Stimulated activated CD4-positive, alpha-beta T cell treated with anti-CD3 and anti-CD28 coated beads, TNF-alpha, amount 100 ng/mL, for 24 hours (primary cell): Measurements from ENCODE around the gene SNCA.

Experiments used
- DNase-seq, 3 experiments: peaks; one replicate each; pipeline ENCODE4 v3.0.0-alpha.2; 2020; ENCODE audit warnings: low read depth in 3 of 3

Gene SNCA

GRCh38 chr4:89836897-89837384 is at the start of gene SNCA:
TSS of gene SNCA (minus strand) at chr4:89837161. CDS start at chr4:89835667, 1,494 bp downstream.
- DNase-seq = peak in 2 of 3 experiments; percentile 22 to 44

DNA sequence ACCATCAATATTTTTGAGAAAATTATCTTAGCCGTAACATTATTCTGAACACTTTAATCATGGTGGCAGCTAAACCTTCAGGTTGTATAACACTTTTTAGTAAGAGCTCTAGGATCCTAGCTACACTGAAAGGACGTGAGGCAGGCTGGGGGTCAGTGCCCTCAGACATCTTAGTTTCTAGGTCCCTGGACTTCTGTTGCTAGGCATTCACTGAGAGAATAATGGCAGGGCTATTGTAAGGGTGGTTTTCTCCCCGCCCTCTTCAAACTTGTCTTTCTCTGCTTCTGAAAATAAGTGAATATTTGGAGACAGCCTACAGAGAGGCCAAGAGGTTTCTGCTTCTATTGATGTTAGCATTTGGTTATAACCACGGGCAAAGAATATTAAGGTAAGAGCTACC is 42.3 kb upstream of the SNCA start:
- no peak for DNase-seq

- DNase-seq = no peak
Observed at GRCh38 chr4:89878611-89879010, 41.6 kb upstream of the SNCA start.

- no peak for DNase-seq
Observed at GRCh38 chr4:89876548-89876947, 39.6 kb upstream of the SNCA start.

DNA sequence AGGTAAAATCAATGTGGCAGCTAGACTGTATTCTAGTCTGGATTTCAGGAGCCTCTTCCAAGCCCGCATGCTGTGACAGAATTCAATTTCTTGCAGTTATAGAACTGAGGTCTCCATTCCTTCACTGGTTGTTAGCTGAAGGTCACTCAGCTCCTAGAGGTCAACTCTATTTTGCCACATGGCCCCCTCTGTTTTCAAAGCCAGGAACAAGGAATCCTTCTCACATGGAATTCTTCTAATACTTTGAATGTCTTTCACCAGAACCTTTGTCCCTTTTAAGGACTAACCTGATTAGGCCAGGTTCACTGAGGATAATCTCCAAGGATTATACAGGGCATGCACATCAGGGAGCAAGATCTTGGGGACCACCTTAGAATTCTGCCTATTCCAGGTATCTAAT is 34.2 kb upstream of the SNCA start:
- DNase-seq = no peak

- DNase-seq = no peak
Observed at GRCh38 chr4:89868999-89869589, 32.1 kb upstream of the SNCA start.

DNA sequence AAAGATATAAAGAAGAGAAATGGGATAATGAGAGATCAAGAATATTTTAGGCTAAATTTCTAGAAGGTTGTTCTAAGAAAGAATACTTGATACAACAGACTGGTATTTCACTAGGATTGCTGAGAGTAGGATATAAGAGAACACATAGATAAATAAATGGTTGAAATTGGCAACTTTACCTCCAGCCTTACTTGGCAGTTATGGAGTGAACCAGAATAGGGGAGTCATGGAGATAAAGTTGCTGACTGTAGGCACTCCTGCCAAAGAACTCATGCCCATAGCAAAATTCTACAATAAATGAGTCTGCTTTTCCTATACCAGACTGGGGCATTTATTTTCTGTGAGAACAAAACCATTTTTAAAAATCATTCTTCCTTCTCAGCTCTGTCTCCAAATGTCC is 31.3 kb upstream of the SNCA start:
- no peak for DNase-seq

GRCh38 chr4:89863533-89863932 is 26.6 kb upstream of the SNCA start:
- no peak for DNase-seq

GRCh38 chr4:89860971-89861370 is 24.0 kb upstream of the SNCA start:
- DNase-seq = no peak

DNA sequence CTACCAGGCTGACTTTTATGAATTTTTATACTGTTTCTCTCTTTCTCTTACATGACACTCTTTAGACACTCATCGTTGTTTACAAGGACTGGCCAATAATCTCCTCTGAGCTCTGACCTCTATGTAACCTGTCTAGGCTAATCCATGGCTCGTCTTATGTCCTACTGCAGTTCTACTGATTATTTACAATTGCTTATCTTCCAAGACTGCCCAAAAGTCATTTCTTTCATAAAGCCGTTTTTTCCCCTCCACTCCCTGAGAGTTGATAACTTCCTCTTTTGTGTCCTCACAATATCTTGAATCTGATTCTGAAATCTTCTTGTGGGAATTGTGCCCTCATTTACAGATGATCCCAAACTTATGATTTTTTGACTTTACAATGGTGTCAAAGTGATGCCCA is 18.3 kb upstream of the SNCA start:
- no peak for DNase-seq

DNA sequence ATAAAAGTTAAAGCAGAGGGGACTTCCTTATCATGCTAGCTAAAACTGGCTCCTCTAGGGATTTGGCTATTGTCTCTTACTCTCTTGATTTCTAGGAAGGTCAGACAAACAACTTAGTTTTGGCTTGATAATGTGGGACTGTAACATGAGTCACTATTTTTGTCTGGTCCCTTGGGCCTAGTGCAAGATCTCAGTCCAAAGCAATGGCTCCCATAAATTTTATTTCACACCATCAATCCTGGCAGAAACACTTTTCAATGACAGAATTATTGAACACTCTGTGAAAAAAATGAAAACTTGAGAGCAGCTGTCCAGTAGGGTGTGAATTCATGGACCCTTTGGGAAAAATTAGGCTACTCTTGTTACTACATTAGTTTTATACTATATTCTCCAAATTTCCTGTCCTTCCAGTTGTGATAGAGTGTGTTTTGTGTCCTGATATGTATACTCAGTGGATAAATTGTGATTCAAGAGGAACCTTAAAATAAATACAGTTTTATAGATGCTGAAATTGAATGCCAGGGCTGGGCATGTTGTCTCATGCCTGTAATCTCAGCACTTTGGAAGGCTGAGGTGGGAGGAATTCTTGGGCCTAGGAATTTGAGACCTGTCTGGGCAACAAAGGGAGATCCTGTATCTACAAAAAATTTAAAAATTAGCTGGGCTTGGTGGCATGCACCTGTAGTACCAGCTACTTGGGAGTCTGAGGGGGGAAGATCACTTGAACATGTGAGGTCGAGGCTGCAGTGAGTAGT is 10.8 kb upstream of the SNCA start:
- no peak for DNase-seq

GRCh38 chr4:89839558-89839957 is 2.6 kb upstream of the SNCA start:
- DNase-seq = no peak

DNA sequence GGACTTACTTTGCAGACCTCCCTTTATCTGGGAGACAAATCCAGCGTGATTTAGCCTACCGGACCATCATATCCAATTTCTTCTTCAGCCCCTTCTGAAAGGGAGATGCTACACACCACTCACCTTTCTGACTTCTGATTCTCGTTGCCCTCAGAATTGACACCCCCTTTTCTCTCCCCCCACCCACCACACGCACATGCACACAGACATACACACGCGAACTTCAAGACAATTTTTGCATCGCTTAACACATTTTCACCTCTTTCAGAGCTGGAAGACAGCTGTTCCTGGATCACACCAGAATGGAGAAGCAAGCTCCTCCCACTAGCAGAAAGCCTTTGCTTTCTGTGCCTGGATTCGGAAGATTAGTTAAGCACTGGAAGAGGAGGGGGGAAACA is 1.0 kb upstream of the SNCA start:
- no peak for DNase-seq

- DNase-seq = peak in 1 of 3 experiments; percentile 11
Observed at GRCh38 chr4:89837385-89837992, 528 bp upstream of the SNCA start.

DNA sequence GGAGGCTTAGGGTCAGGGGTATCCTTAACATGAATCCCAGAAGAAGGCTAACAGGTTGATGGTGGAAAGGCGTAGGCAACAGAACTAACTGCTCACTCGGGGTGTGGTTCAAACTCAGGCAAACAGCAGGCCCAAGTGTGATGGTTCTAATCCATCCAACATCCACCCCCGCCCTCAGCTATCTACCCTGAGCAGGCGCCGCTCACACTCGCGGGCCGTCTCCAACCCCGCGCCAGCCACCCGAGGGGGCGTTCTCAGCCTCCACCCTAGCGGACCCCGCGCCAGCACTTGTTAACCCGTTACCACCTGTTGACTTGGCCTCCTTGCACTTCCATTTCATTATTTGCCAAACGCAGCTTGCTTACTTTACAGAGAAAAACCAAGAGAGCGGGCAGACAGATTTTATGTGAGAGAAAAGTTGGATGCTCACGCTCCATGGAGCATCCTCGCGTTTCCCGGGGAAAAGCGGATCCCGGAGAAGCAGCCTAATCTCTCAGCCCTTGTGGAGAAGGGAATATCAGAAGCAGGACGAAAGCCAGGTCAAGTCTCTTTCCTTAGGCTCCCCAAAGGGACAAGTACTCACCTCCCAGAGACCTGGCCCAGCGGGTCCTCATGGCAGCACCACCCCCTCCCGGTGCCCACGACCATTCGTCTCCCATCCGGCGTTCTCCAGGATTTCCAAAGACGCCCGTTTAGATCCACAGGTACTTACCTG is 773 bp downstream of the SNCA start:
- no peak for DNase-seq

GRCh38 chr4:89835413-89835812 is 1.5 kb downstream of the SNCA start:
- no peak for DNase-seq

GRCh38 chr4:89834486-89835209 is 2.3 kb downstream of the SNCA start:
- DNase-seq = no peak

DNA sequence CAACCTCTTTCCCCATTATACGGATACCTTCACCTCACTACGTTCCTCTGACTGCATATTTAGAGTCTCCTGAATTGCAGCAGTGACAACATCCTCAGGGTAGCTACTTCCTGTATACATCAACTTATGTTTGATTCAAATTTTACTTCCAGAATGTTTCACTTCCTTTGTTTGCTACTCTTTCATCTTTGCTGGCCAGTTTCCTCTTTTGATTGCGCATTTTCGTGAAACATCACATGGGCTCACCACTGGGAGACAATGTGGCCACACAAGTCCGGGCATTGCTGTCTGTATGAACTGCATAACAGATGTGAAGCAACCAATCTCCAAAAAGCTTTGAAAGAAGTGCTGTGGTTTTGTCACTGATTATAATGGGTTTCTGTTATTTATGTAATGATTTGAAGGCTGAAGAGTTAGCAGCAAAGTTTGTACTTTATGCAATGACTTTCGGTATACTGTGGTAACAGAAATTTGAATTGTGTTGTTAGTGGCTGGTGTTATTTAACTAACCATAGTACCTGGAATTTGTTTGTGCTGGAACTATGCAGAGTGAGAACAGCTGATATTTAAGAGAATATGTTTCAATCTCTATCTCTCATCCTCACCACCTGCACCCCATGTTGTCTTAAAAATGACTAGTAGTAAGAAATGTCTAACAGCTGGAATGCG is 7.4 kb downstream of the SNCA start:
- no peak for DNase-seq

GRCh38 chr4:89823416-89823815 is 13.5 kb downstream of the SNCA start:
- DNase-seq = no peak

DNA sequence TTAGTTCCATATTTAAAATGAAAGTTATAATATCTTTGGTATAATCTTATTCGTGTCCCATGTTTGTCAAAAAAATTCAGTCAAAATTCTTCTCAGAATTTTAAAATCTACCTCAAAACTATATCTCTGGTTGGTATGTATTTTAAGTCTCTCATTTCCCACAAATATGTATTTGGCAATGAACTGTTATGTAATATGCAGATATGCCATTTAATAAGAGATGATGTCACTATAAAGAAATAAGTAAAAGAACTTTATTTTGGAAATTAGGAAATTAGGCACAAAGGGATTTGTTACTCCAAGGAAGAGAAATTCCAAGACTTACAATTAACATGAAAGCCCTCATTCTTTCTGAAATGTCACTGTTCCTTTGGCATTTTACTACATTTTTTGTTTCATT is 15.3 kb downstream of the SNCA start:
- DNase-seq = no peak

GRCh38 chr4:89820010-89820409 is 17.0 kb downstream of the SNCA start:
- no peak for DNase-seq
